HepG2 (cell line): ENCODE data around the gene SYTL2. TPM values are rescaled to one million over a fixed set of nuclear protein-coding genes. Genes with fewer than 3 reads are reported as not detected.
A peak's percentile ranks its signal among the peaks of the same experiment; 100 is the strongest.

Experiments used
- ATAC-seq: fragments of 200-7000 bp; cut with Tn5 transposase; 3 replicates; pipeline ENCODE4 v1.9.1; 2020; ENCODE audit warnings: mild to moderate bottlenecking, moderate library complexity
- BruUV-seq: library from RNA; stranded (reverse); fragments of 400-500 nt; replicated peaks from 2 replicates; lab custom pipeline; 2021; lab: Mats Ljungman, UMichigan
- CTCF ChIA-PET: fragments of 300-600 bp; formaldehyde crosslinking; extraction: SDS; loops from one replicate; lab custom pipeline; 2021; ENCODE audit warnings: low total read pairs, inconsistent platforms, low intra/inter-chr PET ratio; lab: Yijun Ruan, JAX
- POLR2A ChIA-PET: fragments of 350-600 bp; sonication (Branson Sonifier 250); formaldehyde crosslinking; loops from one replicate; lab custom pipeline; 2020; ENCODE audit warnings: antibody characterized with exemption, inconsistent platforms; lab: Yijun Ruan, JAX
- DNase-seq: peaks from one replicate; pipeline ENCODE4 v3.0.0-alpha.2; 2015; ENCODE audit warnings: low spot score
- FAIRE-seq: peaks from 3 replicates; lab custom pipeline; 2011; peaks lifted over from hg19 to GRCh38; lab: Jason Lieb, UNC
- H2AFZ ChIP-seq: one replicate; pipeline ENCODE4 v1.6.1; 2011; ENCODE audit warnings: low read length, inconsistent platforms
- H3K27ac ChIP-seq: fragments of 300-600 bp; 3 replicates; pipeline ENCODE4 v1.8.0; 2011; ENCODE audit warnings: mixed run types, mild to moderate bottlenecking, mixed read lengths, low read length, inconsistent platforms; ENCODE audit not compliant: insufficient read depth; ENCODE audit errors: extremely low read length
- H3K27me3 ChIP-seq, 2 experiments: fragments of 200-600 bp in 1 of 2; 2 replicates in 1 of 2; 3 replicates in 1 of 2; pipeline versions ENCODE4 v1.6.0 to v1.8.0; 2011; ENCODE audit warnings: low read length in 2 of 2, mild to moderate bottlenecking in 2 of 2, moderate library complexity in 2 of 2, inconsistent platforms in 1 of 2; ENCODE audit not compliant: insufficient read depth in 2 of 2, control insufficient read depth in 1 of 2
- H3K36me3 ChIP-seq, 2 experiments: fragments of 200-600 bp in 1 of 2; replicated peaks in 1 of 2; 2 replicates in 1 of 2; 3 replicates in 1 of 2; pipeline versions ENCODE4 v1.5.1 to v1.8.0; 2011; ENCODE audit warnings: low read length in 2 of 2, inconsistent platforms in 1 of 2; ENCODE audit not compliant: insufficient read depth in 2 of 2, control insufficient read depth in 1 of 2
- H3K4me1 ChIP-seq: 2 replicates; pipeline ENCODE4 v1.5.1; 2012; ENCODE audit warnings: low read length, inconsistent platforms; ENCODE audit not compliant: insufficient read depth
- H3K4me2 ChIP-seq: 2 replicates; pipeline ENCODE4 v1.6.0; 2011; ENCODE audit warnings: low read depth, low read length, inconsistent platforms
- H3K4me3 ChIP-seq, 3 experiments: fragments of 200-600 bp in 1 of 3; sonication (generic), shearing (Covaris generic) in 1 of 3; replicated peaks in 1 of 3; 2 replicates each; pipeline ENCODE4 v1.5.1; 2011 to 2016; ENCODE audit warnings: low read length in 3 of 3, inconsistent platforms in 2 of 3, low read depth in 2 of 3, mild to moderate bottlenecking in 2 of 3, control low read depth in 1 of 3, mixed read lengths in 1 of 3; ENCODE audit not compliant: insufficient read depth in 1 of 3
- H3K79me2 ChIP-seq: one replicate; pipeline ENCODE4 v1.6.1; 2011; ENCODE audit warnings: low read length, inconsistent platforms; ENCODE audit not compliant: insufficient read depth
- H3K9ac ChIP-seq: 2 replicates; pipeline ENCODE4 v1.6.0; 2011; ENCODE audit warnings: mild to moderate bottlenecking, low read depth, low read length, inconsistent platforms; ENCODE audit not compliant: insufficient read depth
- H3K9me3 ChIP-seq: 2 replicates; pipeline ENCODE4 v1.5.1; 2012; ENCODE audit warnings: mild to moderate bottlenecking, low read length
- H4K20me1 ChIP-seq: 2 replicates; pipeline ENCODE4 v1.6.0; 2011; ENCODE audit warnings: inconsistent platforms, mild to moderate bottlenecking, low read length, moderate library complexity; ENCODE audit not compliant: insufficient read depth
- ARNT2 ChIP-seq: sonication (generic); formaldehyde crosslinking; IDR thresholded peaks from 2 replicates; pipeline ENCODE4 v1.8.0; 2022; ENCODE audit warnings: mild to moderate bottlenecking, low read depth, missing genetic modification reagents, moderate library complexity
- DRAP1 ChIP-seq: IDR thresholded peaks from 2 replicates; pipeline ENCODE4 v1.6.1; 2016; ENCODE audit warnings: missing genetic modification reagents, missing compliant biosample characterization
- HCFC1 ChIP-seq: fragments of 150-350 bp; IDR thresholded peaks from 2 replicates; pipeline ENCODE4 v1.6.1; 2014; ENCODE audit warnings: low read depth, low read length
- KDM5A ChIP-seq: fragments of 200-600 bp; sonication (generic); IDR thresholded peaks from 2 replicates; pipeline ENCODE4 v1.7.0; 2018; ENCODE audit warnings: antibody characterized with exemption, mild to moderate bottlenecking, low read length, borderline replicate concordance
- PAF1 ChIP-seq: IDR thresholded peaks from 2 replicates; pipeline ENCODE4 v1.6.1; 2016; ENCODE audit warnings: missing genetic modification reagents, missing compliant biosample characterization
- PBX3 ChIP-seq: sonication (generic); formaldehyde crosslinking; IDR thresholded peaks from 2 replicates; pipeline ENCODE4 v1.8.1; 2023; ENCODE audit warnings: missing genetic modification reagents, inconsistent platforms, borderline replicate concordance
- POLR2AphosphoS5 ChIP-seq: IDR thresholded peaks from 2 replicates; pipeline ENCODE4 v1.6.1; 2012; ENCODE audit warnings: low read depth, low read length
- THAP11 ChIP-seq: IDR thresholded peaks from 2 replicates; pipeline ENCODE4 v1.6.1; 2016; ENCODE audit warnings: missing biosample characterization, missing genetic modification reagents
- THRA ChIP-seq: sonication (generic); formaldehyde crosslinking; IDR thresholded peaks from 2 replicates; pipeline ENCODE4 v1.4.0; 2020; ENCODE audit warnings: missing genetic modification reagents, borderline replicate concordance
- THYN1 ChIP-seq: sonication (generic); formaldehyde crosslinking; IDR thresholded peaks from 2 replicates; pipeline ENCODE4 v1.8.1; 2023; ENCODE audit warnings: low read depth, mild to moderate bottlenecking, moderate library complexity, missing genetic modification reagents, borderline replicate concordance
- XBP1 ChIP-seq: sonication (generic); formaldehyde crosslinking; IDR thresholded peaks from 2 replicates; pipeline ENCODE4 v1.5.0; 2020; ENCODE audit warnings: missing genetic modification reagents
- ZBED4 ChIP-seq: sonication (generic); formaldehyde crosslinking; IDR thresholded peaks from 2 replicates; pipeline ENCODE4 v1.4.0; 2020; ENCODE audit warnings: missing genetic modification reagents, borderline replicate concordance
- ZNF34 ChIP-seq: sonication (generic); formaldehyde crosslinking; IDR thresholded peaks from 2 replicates; pipeline ENCODE4 v1.4.0; 2020; ENCODE audit warnings: mild to moderate bottlenecking, missing genetic modification reagents, borderline replicate concordance
- ZNF850 ChIP-seq: sonication (generic); formaldehyde crosslinking; conservative IDR thresholded peaks from 2 replicates; pipeline ENCODE4 v1.9.0; 2021; ENCODE audit warnings: mild to moderate bottlenecking, missing genetic modification reagents
- WGBS: methylation state at CpG from one replicate; pipeline ENCODE4 v1.1.6; 2017; ENCODE audit warnings: low lambda C conversion rate; 5-methylcytosine and 5-hydroxymethylcytosine counted together
- in situ Hi-C: cut with HindIII; loops from 2 replicates; pipeline ENCODE4 v1.10.0; 2017; ENCODE audit warnings: low pct_unique_long_range_greater_than_20kb; ENCODE audit not compliant: extremely low pct_ligation_motif_present
- intact Hi-C: fragments of 100-400 bp; cut with micrococcal nuclease; formaldehyde crosslinking; loops from one replicate; pipeline ENCODE4 v1.10.0; 2022; ENCODE audit not compliant: unreplicated experiment
- polyA plus RNA-seq, 8 experiments: library from polyadenylated mRNA; depleted of rRNA in 3 of 8; stranded (reverse) in 7 of 8; unstranded in 1 of 8; fragments of >200 nt; fragmentation: Illumina TruSeq in 4 of 8; extraction: Trizol in 4 of 8; gene quantifications; 2 replicates each; pipeline versions ENCODE4 v1.2.1 to v1.2.3, GENCODE V29; 2011 to 2016; ENCODE audit warnings: low read depth in 4 of 8, missing spikeins in 1 of 8, mixed read lengths in 1 of 8; ENCODE audit not compliant: insufficient read depth in 1 of 8
- total RNA-seq, 5 experiments: library from RNA; depleted of rRNA; stranded (reverse); fragments of >200 nt; fragmentation: Illumina TruSeq; extraction: Trizol; gene quantifications; 2 replicates each; pipeline ENCODE4 v1.2.3, GENCODE V29; 2016; ENCODE audit warnings: low read depth in 1 of 5

SYTL2 gene
- total and polyA plus RNA-seq, 2 of the 13 experiments (the other 11 are each of a cell fraction or from before 2014, with no cell fraction given), result 0.77 to 0.90 TPM

- peaks cover 29% of the 10 kb centered on the region for H4K20me1 ChIP-seq
- H3K4me2 ChIP-seq, result peak overlapping the region; percentile 88
- WGBS, result 2% methylated on average over 10 of the region's 10 CpGs
- no peaks in the 10 kb centered on the region for H3K9me3 ChIP-seq
- peaks cover 60% of the 10 kb centered on the region for H3K79me2 ChIP-seq
- no peak overlapping the region for H2AFZ ChIP-seq
- ChIA-PET CTCF (no interaction called here), POLR2A (interaction anchor here (2.2 to 10.0 kb wide), 3 partner anchors 9 to 35 kb away, joined by 7 to 112 read pairs (median 15); partner anchors contain the start of genes TMEM126A and TMEM126B)
- DNase-seq (no peak), ATAC-seq (no peak; the same call in 2 of the 3 replicates), FAIRE-seq (no peak)
- H3K27ac ChIP-seq, result peak overlapping the region; percentile 98
- BruUV-seq, result TSS peak; percentile 48
- intact Hi-C loops (no loop called here), in situ Hi-C loops (no loop called here)
- H3K27me3 ChIP-seq, result no peaks in the 10 kb centered on the region; a peak in 1 of 5 replicates
- peak overlapping the region; percentile 98 for H3K9ac ChIP-seq
- H3K36me3 ChIP-seq, result peaks cover 0 to under 1% of the 10 kb centered on the region in 2 experiments; a peak in 1 of 5 replicates
- peak overlapping the region; percentile 72 to 95 (median 86) for H3K4me3 ChIP-seq
- H3K4me1 ChIP-seq, result peaks cover 52% of the 10 kb centered on the region
- TF ChIP-seq ZBED4 (CRISPR knock-in tag), result no peak
- TF ChIP-seq PAF1 (CRISPR knock-in tag), result no peak
- no peak for TF ChIP-seq DRAP1 (CRISPR knock-in tag)
- TF ChIP-seq HCFC1, result no peak
- TF ChIP-seq ZNF34 (CRISPR knock-in tag), result no peak
- 0 out of 2 replicates have a peak, but pooled peaks have one; percentile 10 for TF ChIP-seq THYN1 (CRISPR knock-in tag)
- 0 out of 2 replicates have a peak, but pooled peaks have one; percentile 18 for TF ChIP-seq ZNF850 (CRISPR knock-in tag)
- no peak for TF ChIP-seq PBX3 (CRISPR knock-in tag)
- no peak for TF ChIP-seq ARNT2 (CRISPR knock-in tag)
- peak; percentile 17; the same call in 1 of the 2 replicates for TF ChIP-seq POLR2AphosphoS5
- TF ChIP-seq THRA (CRISPR knock-in tag), result peak; percentile 15; the same call in 1 of the 2 replicates
- peak; percentile 3; the same call in 1 of the 2 replicates for TF ChIP-seq KDM5A
- no peak for TF ChIP-seq THAP11 (CRISPR knock-in tag)
- no peak for TF ChIP-seq XBP1 (CRISPR knock-in tag)
Measured at GRCh38 chr11:85663080-85663752, 147.7 kb downstream of the SYTL2 start.
